ENCODE measurements around the gene CDK13. TPM values are rescaled to one million over a fixed set of nuclear protein-coding genes. Genes with fewer than 3 reads are reported as not detected.
"Not testable (repeated sequence)": the region's sequence is repeated elsewhere in the genome, so short reads cannot be mapped to it uniquely, and the experiment has no call there.

The CDK13 gene
- total RNA-seq, 1 experiment from 2014 or later: 52.2 TPM

GRCh38 chr7:39911167-39911566, 38.9 kb upstream of the CDK13 start:
- no peak overlapping the region for H4K5ac ChIP-seq (ENCODE audit: insufficient read length, low read depth, low read length)
- H3K9me3 ChIP-seq (ENCODE audit: control insufficient read depth, low read depth, low read length): no peaks in the 10 kb centered on the region
- H3K23me2 ChIP-seq (ENCODE audit: insufficient read length, low read depth, low read length, poor library complexity, severe bottlenecking): no peaks in the 10 kb centered on the region
- H2BK20ac ChIP-seq (ENCODE audit: low read depth, low read length, poor library complexity, severe bottlenecking): no peak overlapping the region
- WGBS (ENCODE audit: extremely low coverage, insufficient read length, low lambda C conversion rate): no CpG with 5 or more reads among the region's 2 CpGs
- H3K27ac Mint-ChIP-seq: no peak overlapping the region
- no peak overlapping the region for H2AK5ac ChIP-seq (ENCODE audit: insufficient read length, low read length)
- no peak overlapping the region for H4K8ac ChIP-seq (replicated peaks; ENCODE audit: insufficient read length, low read depth, low read length)
- no peak overlapping the region for H3K9ac ChIP-seq (ENCODE audit: extremely low read depth, insufficient read length, low read length)
- no peak overlapping the region for H3K18ac ChIP-seq (ENCODE audit: insufficient read length, low read depth, low read length)
- H3K9me3 Mint-ChIP-seq: peaks cover 2 to 6% of the 10 kb centered on the region in 2 experiments; a peak in 3 of 5 replicates
- H3K4ac ChIP-seq (ENCODE audit: low read depth, low read length): no peak overlapping the region
- no peak overlapping the region for H3K27ac ChIP-seq (ENCODE audit: insufficient read length, low read depth, low read length)
- H3K27me3 Mint-ChIP-seq (ENCODE audit: low read depth): no peaks in the 10 kb centered on the region; the same call in 1 of the 2 replicates
- no peak overlapping the region for H3K23ac ChIP-seq (ENCODE audit: insufficient read length, low read depth, low read length)
- no peak overlapping the region for H2BK5ac ChIP-seq (ENCODE audit: insufficient read length, low read length)
- H4K91ac ChIP-seq (ENCODE audit: insufficient read length, low read depth, low read length): no peak overlapping the region
- no peak for DNase-seq
- no peaks in the 10 kb centered on the region for H3K79me1 ChIP-seq (ENCODE audit: insufficient read depth, low read depth, low read length, poor library complexity, severe bottlenecking)
- no peaks in the 10 kb centered on the region for H3K4me1 Mint-ChIP-seq
- no peaks in the 10 kb centered on the region for H3K27me3 ChIP-seq (ENCODE audit: insufficient read depth, low read length)
- no peak overlapping the region for H3T11ph ChIP-seq (ENCODE audit: low read length)
- no peak overlapping the region for H3K4me3 Mint-ChIP-seq
- TF ChIP-seq CTCF (conservative IDR thresholded peaks at IDR 0.05): no peak
- no peak overlapping the region for H3K56ac ChIP-seq (ENCODE audit: insufficient read length, low read depth, low read length)
- H3K4me1 ChIP-seq (ENCODE audit: insufficient read depth, low read length): no peaks in the 10 kb centered on the region
- H3K79me2 ChIP-seq (ENCODE audit: insufficient read depth, low read length): no peaks in the 10 kb centered on the region
- no peak overlapping the region for H3K14ac ChIP-seq (ENCODE audit: insufficient read depth, low read length)
- no peak overlapping the region for H2BK120ac ChIP-seq (ENCODE audit: low read depth, low read length, poor library complexity, severe bottlenecking)
- no peak overlapping the region for H2BK12ac ChIP-seq (ENCODE audit: insufficient read length, low read depth, low read length)
- no peak overlapping the region for H2AFZ ChIP-seq (ENCODE audit: low read length)
- no peak overlapping the region for H2BK15ac ChIP-seq (ENCODE audit: low read depth, low read length)
- no peaks in the 10 kb centered on the region for H4K20me1 ChIP-seq (ENCODE audit: control insufficient read depth, insufficient read depth, insufficient read length)
- no peak overlapping the region for H3K4me2 ChIP-seq (ENCODE audit: insufficient read depth, insufficient read length, low read length)
- peaks cover 0 to 8% (median 0%) of the 10 kb centered on the region in 3 experiments; a peak in 1 of 7 replicates for H3K36me3 Mint-ChIP-seq (ENCODE audit: insufficient read depth in 1 of 3, low read depth in 3 of 3)

- H4K20me1 ChIP-seq (ENCODE audit: control insufficient read depth, insufficient read depth, insufficient read length); H3K27me3 Mint-ChIP-seq (ENCODE audit: low read depth); H3K79me1 ChIP-seq (ENCODE audit: insufficient read depth, low read depth, low read length, poor library complexity, severe bottlenecking); H3K27ac ChIP-seq (ENCODE audit: insufficient read length, low read depth, low read length); H3K9ac ChIP-seq (ENCODE audit: extremely low read depth, insufficient read length, low read length); H3K18ac ChIP-seq (ENCODE audit: insufficient read length, low read depth, low read length); H3K9me3 Mint-ChIP-seq; H3K4ac ChIP-seq (ENCODE audit: low read depth, low read length); H2AK5ac ChIP-seq (ENCODE audit: insufficient read length, low read length); H2BK5ac ChIP-seq (ENCODE audit: insufficient read length, low read length); H4K91ac ChIP-seq (ENCODE audit: insufficient read length, low read depth, low read length); H4K8ac ChIP-seq (replicated peaks; ENCODE audit: insufficient read length, low read depth, low read length); H2BK120ac ChIP-seq (ENCODE audit: low read depth, low read length, poor library complexity, severe bottlenecking); H3K23me2 ChIP-seq (ENCODE audit: insufficient read length, low read depth, low read length, poor library complexity, severe bottlenecking); H2AFZ ChIP-seq (ENCODE audit: low read length); H3K4me2 ChIP-seq (ENCODE audit: insufficient read depth, insufficient read length, low read length); H3K79me2 ChIP-seq (ENCODE audit: insufficient read depth, low read length); H3K4me1 Mint-ChIP-seq; H2BK12ac ChIP-seq (ENCODE audit: insufficient read length, low read depth, low read length); H3K4me1 ChIP-seq (ENCODE audit: insufficient read depth, low read length); H3K14ac ChIP-seq (ENCODE audit: insufficient read depth, low read length); H3K23ac ChIP-seq (ENCODE audit: insufficient read length, low read depth, low read length); H3K56ac ChIP-seq (ENCODE audit: insufficient read length, low read depth, low read length); H3K9me3 ChIP-seq (ENCODE audit: control insufficient read depth, low read depth, low read length); H3K4me3 Mint-ChIP-seq; H3K27me3 ChIP-seq (ENCODE audit: insufficient read depth, low read length); H3K36me3 Mint-ChIP-seq (ENCODE audit: insufficient read depth in 1 of 3, low read depth in 3 of 3); H2BK20ac ChIP-seq (ENCODE audit: low read depth, low read length, poor library complexity, severe bottlenecking); H2BK15ac ChIP-seq (ENCODE audit: low read depth, low read length); DNase-seq; H3T11ph ChIP-seq (ENCODE audit: low read length); H4K5ac ChIP-seq (ENCODE audit: insufficient read length, low read depth, low read length): not testable (repeated sequence)
- no CpG with 5 or more reads among the region's 8 CpGs for WGBS (ENCODE audit: extremely low coverage, insufficient read length, low lambda C conversion rate)
- 0 out of 7 replicates have a peak overlapping the region, but pooled peaks of 1 of the 3 experiments have one; percentile 42 for H3K27ac Mint-ChIP-seq
Measured at GRCh38 chr7:39915847-39916246, 34.2 kb upstream of the CDK13 start.
